Measurements from ENCODE around the gene DIPK2A.

The DIPK2A gene

DNA sequence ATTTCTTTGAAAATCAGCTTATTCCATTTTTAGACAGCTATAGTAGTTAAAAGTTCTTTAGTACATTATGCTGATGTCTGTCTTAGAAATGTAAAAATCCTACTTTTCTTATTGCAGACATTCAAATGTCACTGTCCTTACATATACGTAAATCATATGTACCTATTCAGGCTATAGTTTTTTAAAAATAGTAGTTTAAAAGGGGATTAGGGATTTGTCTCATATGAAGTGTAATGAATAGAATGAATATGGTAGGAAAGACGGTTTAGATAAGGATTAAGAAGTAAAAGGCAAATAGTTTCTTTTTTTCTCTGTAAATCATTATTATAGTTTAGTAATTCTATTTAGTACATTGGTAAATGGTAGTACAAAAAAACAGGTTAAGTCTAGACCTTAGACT lies 7.4 kb downstream of the DIPK2A start:
- H3K4me3 ChIP-seq (ENCODE audit: low read depth, low read length), result no peak overlapping the region
- no peak for DNase-seq (ENCODE audit: low read depth, low spot score)
- in situ Hi-C loops (cut with HindIII; ENCODE audit: low sequenced_read_pairs), result no loop called here
- no peak for TF ChIP-seq CTCF (IDR thresholded peaks at IDR 0.05; ENCODE audit: low read depth, low read length)

GRCh38 chr3:143979813-143980212 lies 8.2 kb downstream of the DIPK2A start:
- in situ Hi-C loops (cut with HindIII; ENCODE audit: low sequenced_read_pairs), result no loop called here
- DNase-seq (ENCODE audit: low read depth, low spot score), result peak; percentile 18
- no peak for TF ChIP-seq CTCF (IDR thresholded peaks at IDR 0.05; ENCODE audit: low read depth, low read length)
- no peak overlapping the region for H3K4me3 ChIP-seq (ENCODE audit: low read depth, low read length)

GRCh38 chr3:143988306-143988705 lies 16.7 kb downstream of the DIPK2A start:
- TF ChIP-seq CTCF (IDR thresholded peaks at IDR 0.05; ENCODE audit: low read depth, low read length), result no peak
- no peak overlapping the region for H3K4me3 ChIP-seq (ENCODE audit: low read depth, low read length)
- DNase-seq (ENCODE audit: low read depth, low spot score), result no peak
- in situ Hi-C loops (cut with HindIII; ENCODE audit: low sequenced_read_pairs), result no loop called here

DNA sequence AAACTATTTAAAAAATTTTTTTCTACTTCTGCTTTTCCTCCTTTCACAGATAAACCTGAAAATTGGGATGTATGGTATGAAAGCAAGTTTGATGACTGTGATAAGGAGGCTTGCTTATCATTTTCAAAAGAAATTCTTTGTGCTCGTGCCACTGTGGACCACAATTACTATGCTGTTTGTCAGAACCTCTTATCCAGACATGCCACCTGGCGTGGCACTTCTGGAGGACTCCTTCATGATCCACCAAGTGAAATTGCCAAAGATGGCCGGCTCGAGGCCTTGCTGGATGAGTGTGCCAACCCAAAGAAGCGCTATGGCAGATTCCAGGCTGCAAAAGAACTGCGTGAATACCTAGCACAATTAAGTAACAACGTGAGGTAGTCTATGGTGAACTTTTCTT lies 17.8 kb downstream of the DIPK2A start:
- in situ Hi-C loops (cut with HindIII; ENCODE audit: low sequenced_read_pairs), result no loop called here

GRCh38 chr3:143991713-143992112 lies 20.1 kb downstream of the DIPK2A start:
- no peak for TF ChIP-seq CTCF (IDR thresholded peaks at IDR 0.05; ENCODE audit: low read depth, low read length)
- no peak for DNase-seq (ENCODE audit: low read depth, low spot score)
- in situ Hi-C loops (cut with HindIII; ENCODE audit: low sequenced_read_pairs), result no loop called here
- H3K4me3 ChIP-seq (ENCODE audit: low read depth, low read length), result no peak overlapping the region

More for the DNA sequence above, 17.8 kb downstream of the DIPK2A start:
- no peak overlapping the region for H3K4me3 ChIP-seq (ENCODE audit: low read depth, low read length)
- DNase-seq (ENCODE audit: low read depth, low spot score), result no peak
- no peak for TF ChIP-seq CTCF (IDR thresholded peaks at IDR 0.05; ENCODE audit: low read depth, low read length)

DNA sequence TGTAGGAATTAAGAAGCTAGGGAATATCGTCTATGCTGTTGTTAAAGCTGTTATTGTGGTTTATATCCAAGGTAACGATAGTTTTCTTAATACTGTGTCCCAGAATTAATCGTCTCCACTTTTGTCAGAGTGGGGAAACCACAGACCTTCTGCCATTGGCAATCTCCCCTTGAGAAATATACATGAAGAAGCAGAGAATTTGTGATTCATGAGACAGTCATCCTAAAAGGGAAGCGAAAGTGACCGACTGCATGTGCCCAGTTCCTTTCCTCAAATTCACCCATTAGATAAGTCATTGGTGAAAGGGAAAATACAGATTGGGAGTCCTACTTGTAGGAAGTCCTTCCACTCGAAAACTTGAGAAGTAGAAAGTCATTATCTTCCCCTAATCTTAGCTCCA lies 26.6 kb downstream of the DIPK2A start:
- peak; percentile 86 for DNase-seq (ENCODE audit: low read depth, low spot score)
- in situ Hi-C loops (cut with HindIII; ENCODE audit: low sequenced_read_pairs), result no loop called here
- no peak overlapping the region for H3K4me3 ChIP-seq (ENCODE audit: low read depth, low read length)
- TF ChIP-seq CTCF (IDR thresholded peaks at IDR 0.05; ENCODE audit: low read depth, low read length), result no peak

DNA sequence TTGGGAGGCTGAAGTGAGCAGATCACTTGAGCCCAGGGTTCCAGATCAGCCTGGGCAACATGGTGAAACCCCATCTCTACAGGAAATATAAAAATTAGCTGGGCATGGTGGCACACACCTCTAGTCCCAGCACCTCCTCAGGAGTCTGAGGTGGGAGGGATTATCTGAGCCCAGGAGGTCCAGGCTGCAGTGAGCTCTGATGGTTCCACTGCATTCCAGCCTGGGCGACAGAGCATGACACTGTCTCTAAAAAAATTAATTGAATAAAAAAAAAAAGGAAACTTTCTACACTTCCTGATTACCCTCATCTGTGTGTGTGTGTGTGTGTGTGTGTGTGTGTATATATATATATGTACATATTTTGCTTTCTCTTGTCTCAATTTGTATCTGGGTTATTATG lies 31.4 kb downstream of the DIPK2A start:
- no peak overlapping the region for H3K4me3 ChIP-seq (ENCODE audit: low read depth, low read length)
- DNase-seq (ENCODE audit: low read depth, low spot score), result no peak
- in situ Hi-C loops (cut with HindIII; ENCODE audit: low sequenced_read_pairs), result no loop called here
- no peak for TF ChIP-seq CTCF (IDR thresholded peaks at IDR 0.05; ENCODE audit: low read depth, low read length)

Measured in astrocyte of the spinal cord (primary cell).